GM18873 (cell line): ENCODE results near the gene ARHGEF9.
A peak's percentile ranks its signal among the peaks of the same experiment; 100 is the strongest.

Experiments used
- ATAC-seq: cut with Tn5 transposase; IDR thresholded peaks from one replicate; pipeline ENCODE4 v1.9.1; 2021; ENCODE audit warnings: mild to moderate bottlenecking, moderate library complexity, moderate number of reproducible peaks; ENCODE audit not compliant: unreplicated experiment, low FRiP score

The ARHGEF9 gene

GRCh38 chrX:63747331-63747730, 37.7 kb downstream of the ARHGEF9 start:
- ATAC-seq = no peak

DNA sequence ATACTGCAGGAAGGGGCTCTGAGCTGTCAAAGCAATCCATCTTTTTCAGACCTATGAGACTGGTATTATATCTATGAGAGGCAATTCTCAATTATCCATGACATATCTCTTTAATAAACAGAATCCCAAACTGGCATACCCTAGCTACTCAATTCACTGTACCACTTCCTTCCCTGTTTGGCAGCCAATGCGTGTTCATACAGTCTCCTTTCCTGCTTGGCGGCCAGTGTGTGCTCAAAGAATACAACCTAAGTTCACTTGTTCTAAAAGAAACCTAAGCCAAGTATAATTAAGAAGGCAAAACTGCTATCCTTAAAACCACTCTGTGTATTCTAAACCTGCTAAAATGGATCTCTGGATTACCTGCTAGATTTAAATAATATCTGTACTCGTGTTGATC, 38.3 kb downstream of the ARHGEF9 start:
- ATAC-seq = no peak

DNA sequence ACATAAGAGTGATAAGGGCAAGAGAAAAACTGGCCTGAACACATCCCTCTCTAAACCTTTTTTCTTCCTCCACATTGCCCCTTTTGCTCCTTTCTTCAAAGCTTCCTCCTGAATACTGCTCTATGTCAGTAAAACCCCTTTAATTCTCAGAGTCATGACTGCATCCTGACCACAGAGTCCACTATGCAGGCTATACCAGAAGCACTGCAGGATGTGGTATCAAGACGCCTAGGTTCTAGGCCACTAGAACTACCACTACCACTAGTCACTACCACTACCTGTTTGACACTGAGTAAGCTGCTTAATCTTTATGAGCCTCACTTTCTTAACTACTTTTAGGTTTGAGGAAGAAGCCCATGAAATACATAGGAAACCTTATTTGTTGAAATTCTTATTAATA, 38.7 kb downstream of the ARHGEF9 start:
- peak; percentile 71 for ATAC-seq

DNA sequence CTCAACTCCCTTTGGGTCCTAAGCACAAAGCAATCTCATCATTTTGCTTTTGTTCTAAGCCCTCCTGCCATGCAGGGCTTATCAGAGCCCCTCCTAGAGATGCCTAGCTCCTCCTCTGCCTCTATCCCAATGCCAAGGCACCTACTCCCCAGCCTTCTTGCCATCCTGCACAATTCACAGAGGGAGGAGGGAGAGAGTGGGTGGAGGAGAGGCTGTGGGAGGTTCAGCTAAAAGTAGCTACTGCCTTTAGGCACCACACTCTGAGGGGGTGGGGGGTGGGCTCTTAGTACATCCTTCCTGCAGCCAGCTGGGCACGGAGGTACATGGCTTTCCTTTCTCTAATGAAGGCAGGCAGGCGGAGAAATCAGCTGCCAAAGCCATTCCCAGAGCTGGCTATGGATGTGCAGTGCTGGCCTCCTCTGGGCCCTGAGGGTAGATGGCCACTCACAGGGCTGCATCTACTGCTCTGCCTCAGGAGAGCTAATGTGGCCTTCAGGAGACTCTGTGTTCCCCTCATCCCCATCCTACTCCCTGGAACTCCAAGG, 40.1 kb downstream of the ARHGEF9 start:
- no peak for ATAC-seq

- no peak for ATAC-seq
These were observed 41.4 kb downstream of the ARHGEF9 start for GRCh38 chrX:63743596-63743995.

GRCh38 chrX:63740382-63740781, 44.6 kb downstream of the ARHGEF9 start:
- ATAC-seq = peak; percentile 68

DNA sequence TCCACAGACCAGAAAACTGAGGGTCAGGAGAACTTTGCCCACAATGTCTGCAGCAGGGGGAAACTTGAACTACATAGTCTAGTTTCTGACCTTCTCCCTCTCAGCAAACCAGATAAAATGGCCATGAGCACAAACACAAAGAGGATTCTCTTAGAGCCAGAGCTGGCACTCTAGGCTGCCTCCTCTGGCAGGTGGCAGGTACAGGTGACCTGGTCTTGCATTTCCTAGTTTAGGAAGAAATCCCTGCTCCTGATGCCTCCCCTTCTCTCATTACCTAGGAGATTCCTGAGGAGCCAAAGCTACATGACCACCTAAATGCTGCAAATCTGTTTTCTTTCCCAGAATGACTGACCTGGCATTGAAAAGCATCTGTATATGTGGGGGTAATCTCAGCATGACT, 45.1 kb downstream of the ARHGEF9 start:
- ATAC-seq = no peak

DNA sequence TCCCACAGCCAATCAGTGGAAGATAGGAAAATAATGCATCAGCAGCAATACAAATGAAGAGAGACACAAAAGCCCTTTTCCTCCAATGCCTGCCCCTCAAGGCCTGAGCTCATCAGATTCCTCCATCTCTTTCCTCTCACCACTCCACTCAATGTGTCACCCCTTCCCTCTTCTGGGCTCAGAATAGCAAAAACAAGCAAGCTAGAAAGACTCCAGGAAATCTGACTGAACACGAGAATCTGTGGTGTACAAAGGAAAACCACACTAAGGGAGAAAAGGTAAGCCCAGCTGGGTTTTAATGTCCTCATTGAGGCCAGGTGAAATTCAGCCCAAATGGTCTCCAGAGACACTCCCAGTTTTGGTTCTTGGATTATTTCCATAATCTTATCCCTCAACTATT, 46.3 kb downstream of the ARHGEF9 start:
- ATAC-seq = no peak

- no peak for ATAC-seq
These were observed 47.7 kb downstream of the ARHGEF9 start for GRCh38 chrX:63737131-63737921.

DNA sequence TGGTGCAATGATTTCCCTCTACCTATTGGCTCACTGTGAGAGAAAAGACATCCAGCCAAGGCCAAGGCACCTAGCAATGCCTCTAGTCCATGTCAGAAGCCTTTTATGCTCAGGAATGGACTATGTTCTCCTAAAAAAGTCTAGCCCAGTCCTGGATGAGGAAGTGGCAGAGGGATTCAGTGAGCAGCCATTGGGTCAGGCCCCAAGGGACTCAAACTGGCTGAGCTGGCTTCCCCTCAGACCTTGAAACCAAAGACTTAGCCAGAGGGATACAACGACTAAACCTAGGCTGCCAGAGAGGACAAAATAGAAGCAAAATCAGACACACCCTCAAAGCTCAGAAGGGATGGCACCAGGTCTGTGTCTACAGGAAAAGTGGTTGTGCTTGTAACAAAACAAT, 49.1 kb downstream of the ARHGEF9 start:
- ATAC-seq = no peak

DNA sequence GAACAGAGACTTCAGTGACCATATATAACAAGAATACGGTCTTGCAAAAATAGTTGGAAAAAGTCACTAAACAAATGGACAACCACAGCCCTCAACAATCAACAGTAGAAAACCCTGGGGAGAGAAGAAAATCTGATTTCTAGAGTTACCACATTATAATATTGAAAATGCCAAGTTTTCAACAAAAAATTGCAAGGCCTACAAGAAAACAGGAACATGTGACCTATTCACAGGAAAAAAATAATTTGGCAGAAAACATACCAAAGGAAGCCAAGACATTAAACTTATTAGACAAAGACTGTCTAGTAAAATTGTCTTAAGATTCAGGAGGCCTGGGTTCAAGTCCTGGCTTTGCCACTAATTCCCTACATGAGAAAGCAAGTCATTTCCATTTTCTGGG, 64.7 kb downstream of the ARHGEF9 start:
- ATAC-seq = no peak

DNA sequence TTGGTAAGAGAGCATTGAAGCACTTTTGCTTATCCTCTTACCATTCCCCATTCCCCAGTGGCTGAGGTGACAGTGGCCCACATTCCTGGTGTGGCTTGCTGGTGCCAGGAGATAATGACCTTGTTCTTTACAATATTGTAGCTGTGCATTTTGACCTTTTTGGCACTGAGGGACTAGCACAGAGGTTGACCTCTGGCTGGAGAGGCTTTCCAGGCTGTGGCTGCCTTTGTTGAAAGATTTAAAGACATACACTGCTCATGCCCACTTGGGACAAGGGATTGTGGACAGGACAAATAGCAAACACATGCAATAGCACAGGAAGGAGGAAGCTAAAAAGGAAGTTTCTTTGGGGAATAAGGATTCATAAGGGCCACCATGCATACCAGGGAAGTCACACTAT, 65.4 kb downstream of the ARHGEF9 start:
- ATAC-seq = no peak

- ATAC-seq = no peak
These were observed 66.9 kb downstream of the ARHGEF9 start for GRCh38 chrX:63718010-63718694.

GRCh38 chrX:63713526-63713925, 71.5 kb downstream of the ARHGEF9 start:
- ATAC-seq = no peak

DNA sequence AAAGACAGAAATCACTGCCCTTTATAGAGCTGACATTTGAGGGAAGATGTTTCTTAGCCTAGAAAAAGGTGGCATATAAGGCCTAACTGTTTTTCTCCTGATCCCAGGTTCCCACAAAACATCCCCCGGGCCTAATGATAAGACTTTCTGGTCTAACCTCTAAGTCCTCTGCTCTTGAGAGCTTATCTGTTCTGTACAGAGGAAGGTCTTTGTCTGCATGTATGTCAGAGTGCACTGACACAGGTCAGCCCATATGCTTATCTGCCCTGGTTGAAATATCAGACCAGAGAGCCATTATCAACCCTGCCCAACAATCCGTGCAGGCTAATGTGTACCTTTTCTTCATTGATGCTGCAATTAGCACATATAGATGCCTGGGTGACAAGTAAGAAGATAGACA, 76.2 kb downstream of the ARHGEF9 start:
- no peak for ATAC-seq

DNA sequence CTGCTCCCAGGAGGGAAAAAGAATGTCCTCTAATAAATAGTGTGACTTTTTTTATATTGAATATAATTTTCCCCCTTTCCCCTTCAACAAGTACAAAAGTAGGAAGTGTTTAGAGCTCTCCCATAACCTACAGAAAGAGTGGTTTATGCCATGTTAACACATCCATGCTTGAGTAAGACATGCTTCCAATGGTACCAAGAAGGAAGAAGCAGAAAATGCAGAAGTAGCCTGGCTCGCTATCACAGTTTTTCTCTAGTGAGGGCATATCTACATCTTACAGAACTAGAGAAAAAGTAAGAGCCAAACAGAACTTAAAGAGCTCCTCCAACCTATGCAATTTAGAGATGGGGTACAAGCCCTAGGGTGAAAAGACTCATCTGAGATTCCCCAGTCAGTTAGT, 82.5 kb downstream of the ARHGEF9 start:
- ATAC-seq = no peak

- ATAC-seq = no peak
These were observed 97.9 kb downstream of the ARHGEF9 start for GRCh38 chrX:63686878-63687714.

- ATAC-seq = no peak
These were observed 104.6 kb downstream of the ARHGEF9 start for GRCh38 chrX:63680423-63680822.

GRCh38 chrX:63679432-63679831, 105.6 kb downstream of the ARHGEF9 start:
- ATAC-seq = no peak

- no peak for ATAC-seq
These were observed 109.3 kb downstream of the ARHGEF9 start for GRCh38 chrX:63675716-63676115.

DNA sequence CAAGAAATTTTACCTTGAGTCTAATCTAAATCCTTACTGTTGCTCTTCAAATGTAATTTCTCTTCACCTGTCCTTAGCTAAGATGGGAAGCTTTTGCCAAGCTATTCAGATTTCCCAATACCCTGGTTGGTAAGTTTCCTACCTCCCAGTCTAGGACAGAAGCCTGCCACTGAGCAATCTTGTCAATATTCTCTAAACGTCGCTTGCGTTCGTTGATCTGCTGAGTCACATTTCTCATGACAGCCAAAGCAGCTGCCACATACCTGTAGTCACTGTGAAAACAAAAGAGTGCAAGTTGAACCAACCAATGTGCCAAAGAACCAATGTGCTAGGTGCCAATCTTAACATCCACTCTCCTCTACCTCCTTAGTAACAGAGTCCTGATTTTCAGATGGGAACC, 111.1 kb downstream of the ARHGEF9 start:
- no peak for ATAC-seq
